ENCODE measurements around the gene WNT3A.

- TF ChIP-seq CTCF (conservative IDR thresholded peaks at IDR 0.05; ENCODE audit: low read length) (no peak), EZH2phosphoT487 (IDR thresholded peaks at IDR 0.05; ENCODE audit: borderline replicate concordance) (no peak)
Observed at GRCh38 chr1:228034954-228035837, 28.4 kb downstream of the WNT3A start.

Measured in Loucy (cell line).